GM13977 (cell line): ENCODE measurements around the gene PTPN6.

Experiments used
- DNase-seq: peaks from one replicate; pipeline ENCODE4 v3.0.0; 2012; ENCODE audit warnings: low spot score
- CTCF ChIP-seq: IDR thresholded peaks from 2 replicates; pipeline ENCODE4 v1.5.1; 2012; ENCODE audit warnings: mild to moderate bottlenecking, control low read depth; ENCODE audit not compliant: insufficient read depth; ENCODE audit errors: extremely low read depth, missing control alignments
- in situ Hi-C: fragments of 300-500 bp; cut with MboI; formaldehyde crosslinking; loops from one replicate; pipeline ENCODE4 v1.12.0; 2022; ENCODE audit warnings: low sequenced_read_pairs, low pct_unique_long_range_greater_than_20kb, mixed read lengths, inconsistent platforms; ENCODE audit not compliant: unreplicated experiment

PTPN6 gene

GRCh38 chr12:6946033-6946919, 4.9 kb upstream of the PTPN6 start:
- no peak for TF ChIP-seq CTCF
- in situ Hi-C loops, result loop anchor here (25.0 kb wide), 1 partner anchor 166 kb away; the partner anchor contains the start of gene C1RL

GRCh38 chr12:6946920-6947374, 4.2 kb upstream of the PTPN6 start:
- DNase-seq, result no peak
- no peak for TF ChIP-seq CTCF
- in situ Hi-C loops, result loop anchor here (25.0 kb wide), 1 partner anchor 165 kb away; the partner anchor contains the start of gene C1RL

More at GRCh38 chr12:6946033-6946919, 4.9 kb upstream of the PTPN6 start:
- peak; percentile 75 for DNase-seq

- no peak for TF ChIP-seq CTCF
- in situ Hi-C loops, result loop anchor here (25.0 kb wide), 1 partner anchor 165 kb away; the partner anchor contains the start of gene C1RL
- no peak for DNase-seq
Observed at GRCh38 chr12:6947615-6948014, 3.5 kb upstream of the PTPN6 start.

GRCh38 chr12:6948873-6949594, 2.1 kb upstream of the PTPN6 start:
- no peak for DNase-seq
- in situ Hi-C loops, result loop anchor here (25.0 kb wide), 1 partner anchor 163 kb away; the partner anchor contains the start of gene C1RL
- TF ChIP-seq CTCF, result peak; percentile 26

GRCh38 chr12:6950401-6950801, 755 bp upstream of the PTPN6 start:
- no peak for DNase-seq
- peak; percentile 52 for TF ChIP-seq CTCF
- in situ Hi-C loops, result no loop called here

GRCh38 chr12:6951551-6952120, 480 bp downstream of the PTPN6 start:
- in situ Hi-C loops, result no loop called here
- no peak for DNase-seq
- TF ChIP-seq CTCF, result no peak
